ENCODE measurements around the gene TP53BP2. TPM values are rescaled to one million over a fixed set of nuclear protein-coding genes. Genes with fewer than 3 reads are reported as not detected.
"Not testable (repeated sequence)": the region's sequence is repeated elsewhere in the genome, so short reads cannot be mapped to it uniquely, and the experiment has no call there.

Gene TP53BP2
- total RNA-seq, 4 donors from 2014 or later = 26.6 to 106 (median 43.8) TPM

DNA sequence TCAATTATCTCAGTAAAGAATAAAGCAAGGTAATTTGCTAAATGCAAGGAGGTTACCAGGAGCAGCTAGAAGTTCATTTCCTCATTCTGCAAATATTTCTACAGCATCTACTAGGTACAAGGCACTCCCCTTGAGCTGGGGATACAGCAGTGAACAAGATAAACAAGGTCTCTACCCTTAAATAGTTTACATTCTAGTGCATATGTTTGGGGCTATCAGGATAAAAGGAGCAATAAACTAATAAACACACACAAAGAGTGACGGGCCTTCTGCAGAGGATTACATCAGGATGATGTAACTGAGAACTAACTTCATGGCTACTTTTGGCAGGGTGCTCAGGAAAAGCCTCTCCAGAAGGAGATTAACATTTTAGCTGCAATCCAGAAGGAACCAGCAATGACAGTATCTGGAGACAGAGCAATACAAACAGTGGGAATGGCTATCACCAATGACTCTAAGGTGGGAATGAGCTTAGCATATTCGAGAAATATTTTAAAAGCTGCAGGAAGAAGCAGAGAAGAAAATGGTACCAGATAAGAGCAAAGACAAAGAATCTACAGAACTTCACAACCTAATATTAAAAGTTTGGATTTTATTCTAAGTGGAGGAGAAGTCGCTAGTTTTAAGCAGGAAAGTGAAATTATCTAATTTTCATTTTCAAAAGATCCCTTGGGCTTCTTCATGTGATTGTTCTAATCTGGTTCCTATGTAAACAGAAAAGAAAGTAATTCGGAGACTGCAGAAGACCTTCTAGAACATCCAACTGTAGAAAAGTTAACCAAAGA is 25.8 kb downstream of the TP53BP2 start:
- H3K36me3 ChIP-seq = peaks cover 0 to 28% (median 9%) of the 10 kb centered on the region in 4 donors
- DNase-seq (ENCODE audit: extremely low spot score) = no peak
- H3K9me3 ChIP-seq = no peaks in the 10 kb centered on the region
- H3K4me1 ChIP-seq = peaks cover 16 to 57% (median 25%) of the 10 kb centered on the region in 4 donors
- TF ChIP-seq POLR2AphosphoS5 (IDR thresholded peaks at IDR 0.05) (no peak), POLR2A (IDR thresholded peaks at IDR 0.05; ENCODE audit: low read depth) (no peak)
- H3K27ac ChIP-seq (replicated peaks in 1 of 4) = peak overlapping the region in 1 of 4 donors; percentile 10
- WGBS = 59% methylated on average over 4 of the region's 4 CpGs
- H3K27me3 ChIP-seq = no peaks in the 10 kb centered on the region
- no peak overlapping the region for H3K4me3 ChIP-seq
- intact Hi-C loops (cut with DNase I) = no loop called here

DNA sequence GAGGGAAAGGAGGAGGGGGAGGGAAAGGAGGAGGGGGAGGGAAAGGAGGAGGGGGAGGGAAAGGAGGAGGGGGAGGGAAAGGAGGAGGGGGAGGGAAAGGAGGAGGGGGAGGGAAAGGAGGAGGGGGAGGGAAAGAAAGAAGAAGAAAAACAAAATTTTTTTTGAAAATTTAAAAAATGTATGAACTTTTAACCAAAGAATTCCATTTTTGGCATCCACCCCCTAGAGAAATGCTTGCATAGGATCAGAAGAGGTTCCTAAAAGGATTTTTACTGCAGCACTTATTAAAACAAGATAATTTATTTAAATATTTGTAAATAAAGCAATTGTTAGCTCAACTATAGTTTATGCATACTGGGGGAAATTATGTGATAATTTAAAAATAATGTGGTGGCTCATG is 28.5 kb downstream of the TP53BP2 start:
- H3K4me3 ChIP-seq; H3K27ac ChIP-seq (replicated peaks in 1 of 4); intact Hi-C loops (cut with DNase I); H3K9me3 ChIP-seq; H3K27me3 ChIP-seq; DNase-seq (ENCODE audit: extremely low spot score): not testable (repeated sequence)
- H3K36me3 ChIP-seq = peaks cover 13 to 47% (median 29%) of the 10 kb centered on the region in 4 donors
- H3K4me1 ChIP-seq = peaks cover 16 to 42% (median 24%) of the 10 kb centered on the region in 4 donors

DNA sequence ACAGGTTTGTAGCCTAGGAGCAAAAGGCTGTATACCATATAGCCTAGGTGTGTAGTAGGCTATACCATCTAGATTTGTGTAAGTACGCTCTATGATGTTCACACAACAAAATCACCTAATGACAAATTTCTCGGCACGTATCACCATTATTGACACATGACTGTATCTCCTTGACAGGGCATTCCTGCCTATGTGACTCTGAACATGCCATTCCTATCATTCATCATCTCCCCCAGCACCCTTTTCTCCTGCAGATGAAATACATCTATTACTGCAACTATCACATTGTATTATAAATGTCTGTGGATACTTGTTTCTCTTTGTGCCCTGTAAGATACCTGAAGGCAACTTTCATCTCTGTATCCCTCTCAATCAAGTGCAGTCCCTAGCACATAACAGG is 29.9 kb downstream of the TP53BP2 start:
- intact Hi-C loops (cut with DNase I) = no loop called here
- WGBS = 94% methylated on average over 3 of the region's 3 CpGs

DNA sequence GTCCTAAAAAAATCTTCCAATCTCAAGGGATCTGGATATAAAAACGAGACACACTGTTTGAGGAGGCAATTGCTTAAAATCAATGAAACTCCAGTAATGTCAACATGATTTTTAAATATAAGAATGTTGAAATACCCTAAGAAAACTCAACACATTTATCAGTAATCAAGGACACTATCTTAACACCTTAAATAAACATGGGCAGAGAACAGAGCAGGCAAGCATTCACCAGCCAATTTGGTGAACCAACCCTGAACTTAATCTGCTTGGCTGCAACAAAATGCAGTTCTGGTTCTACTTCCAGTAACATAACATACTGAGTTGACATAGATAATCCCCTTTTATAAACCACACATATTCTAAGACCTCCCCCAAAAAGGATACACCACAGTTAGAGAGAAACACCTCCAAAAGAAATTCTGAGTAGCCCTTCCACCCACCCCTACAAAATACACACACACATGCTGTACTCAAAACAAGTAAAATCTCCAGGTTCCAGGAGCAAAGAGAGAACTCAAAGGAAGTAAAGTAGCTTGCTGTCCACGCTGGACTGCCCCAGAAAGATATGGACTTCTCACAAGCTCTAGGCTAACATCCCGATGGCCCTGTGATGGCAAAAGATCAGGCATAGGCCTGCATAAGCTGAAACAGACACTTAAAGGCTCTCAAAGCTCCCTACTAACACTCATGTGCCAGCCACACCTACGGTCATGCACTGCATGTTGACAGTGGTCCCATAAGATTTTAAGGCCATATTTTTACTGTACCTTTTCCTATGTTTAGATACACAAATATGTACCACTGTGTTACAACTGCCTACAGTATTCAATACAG is 30.5 kb downstream of the TP53BP2 start:
- H3K36me3 ChIP-seq = peaks cover 17 to 48% (median 28%) of the 10 kb centered on the region in 4 donors
- no peak overlapping the region for H3K27ac ChIP-seq (replicated peaks in 1 of 4)
- DNase-seq (ENCODE audit: extremely low spot score) = no peak
- no peak for TF ChIP-seq POLR2AphosphoS5 (IDR thresholded peaks at IDR 0.05)
- TF ChIP-seq, protein P1, sequence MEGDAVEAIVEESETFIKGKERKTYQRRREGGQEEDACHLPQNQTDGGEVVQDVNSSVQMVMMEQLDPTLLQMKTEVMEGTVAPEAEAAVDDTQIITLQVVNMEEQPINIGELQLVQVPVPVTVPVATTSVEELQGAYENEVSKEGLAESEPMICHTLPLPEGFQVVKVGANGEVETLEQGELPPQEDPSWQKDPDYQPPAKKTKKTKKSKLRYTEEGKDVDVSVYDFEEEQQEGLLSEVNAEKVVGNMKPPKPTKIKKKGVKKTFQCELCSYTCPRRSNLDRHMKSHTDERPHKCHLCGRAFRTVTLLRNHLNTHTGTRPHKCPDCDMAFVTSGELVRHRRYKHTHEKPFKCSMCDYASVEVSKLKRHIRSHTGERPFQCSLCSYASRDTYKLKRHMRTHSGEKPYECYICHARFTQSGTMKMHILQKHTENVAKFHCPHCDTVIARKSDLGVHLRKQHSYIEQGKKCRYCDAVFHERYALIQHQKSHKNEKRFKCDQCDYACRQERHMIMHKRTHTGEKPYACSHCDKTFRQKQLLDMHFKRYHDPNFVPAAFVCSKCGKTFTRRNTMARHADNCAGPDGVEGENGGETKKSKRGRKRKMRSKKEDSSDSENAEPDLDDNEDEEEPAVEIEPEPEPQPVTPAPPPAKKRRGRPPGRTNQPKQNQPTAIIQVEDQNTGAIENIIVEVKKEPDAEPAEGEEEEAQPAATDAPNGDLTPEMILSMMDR (IDR thresholded peaks at IDR 0.05) = no peak
- no peak for TF ChIP-seq EP300 (IDR thresholded peaks at IDR 0.05)
- no peak for TF ChIP-seq POLR2A (IDR thresholded peaks at IDR 0.05; ENCODE audit: low read depth)
- peaks cover 10 to 27% (median 22%) of the 10 kb centered on the region in 4 donors for H3K4me1 ChIP-seq
- intact Hi-C loops (cut with DNase I) = no loop called here
- H3K9me3 ChIP-seq = no peaks in the 10 kb centered on the region
- no peak overlapping the region for H3K4me3 ChIP-seq
- H3K27me3 ChIP-seq = no peaks in the 10 kb centered on the region
- WGBS = 83% methylated on average over 4 of the region's 4 CpGs

More for the DNA sequence above, 29.9 kb downstream of the TP53BP2 start:
- Histone ChIP-seq H3K36me3 (peaks cover 17 to 53% (median 32%) of the 10 kb centered on the region in 4 donors), H3K4me3 (no peak overlapping the region), H3K27me3 (no peaks in the 10 kb centered on the region), H3K27ac (replicated peaks in 1 of 4) (no peak overlapping the region), H3K9me3 (no peaks in the 10 kb centered on the region), H3K4me1 (peaks cover 16 to 30% (median 24%) of the 10 kb centered on the region in 4 donors)
- TF ChIP-seq EP300 (IDR thresholded peaks at IDR 0.05) (no peak), POLR2AphosphoS5 (IDR thresholded peaks at IDR 0.05) (no peak), POLR2A (IDR thresholded peaks at IDR 0.05; ENCODE audit: low read depth) (no peak)
- TF ChIP-seq, protein P1 (IDR thresholded peaks at IDR 0.05) = no peak
- no peak for DNase-seq (ENCODE audit: extremely low spot score)

DNA sequence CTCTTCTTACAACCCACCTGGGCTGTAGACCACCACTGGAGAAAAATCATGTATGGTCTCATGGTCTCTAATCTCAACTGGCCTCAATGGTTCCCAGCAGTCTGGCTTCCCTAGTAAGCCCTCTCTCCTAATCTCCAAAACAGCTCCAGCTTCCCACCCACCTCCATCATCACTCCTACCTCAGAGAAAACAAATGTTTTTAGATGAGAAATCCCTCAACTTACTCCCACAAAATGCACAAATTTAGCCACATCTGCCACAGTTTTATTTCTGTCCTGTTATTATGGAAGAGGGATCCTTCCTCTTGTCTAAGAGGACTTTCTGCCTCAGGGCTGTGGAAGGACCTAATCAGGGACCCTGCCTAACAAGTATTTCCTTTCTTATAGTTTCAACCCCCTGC is 32.1 kb downstream of the TP53BP2 start:
- Histone ChIP-seq H3K36me3 (peaks cover 17 to 52% (median 37%) of the 10 kb centered on the region in 4 donors), H3K4me3 (no peak overlapping the region), H3K4me1 (peaks cover 3 to 16% (median 15%) of the 10 kb centered on the region in 4 donors), H3K27ac (replicated peaks in 1 of 4) (no peak overlapping the region), H3K9me3 (no peaks in the 10 kb centered on the region), H3K27me3 (no peaks in the 10 kb centered on the region)
- TF ChIP-seq, protein P1 (IDR thresholded peaks at IDR 0.05) = no peak
- TF ChIP-seq POLR2A (IDR thresholded peaks at IDR 0.05; ENCODE audit: low read depth) = no peak
- TF ChIP-seq EP300 (IDR thresholded peaks at IDR 0.05) = no peak
- TF ChIP-seq POLR2AphosphoS5 (IDR thresholded peaks at IDR 0.05) = no peak
- intact Hi-C loops (cut with DNase I) = loop anchor here (5.0 kb wide), 1 partner anchor 34 kb away; the partner anchor contains the start of gene TP53BP2
- DNase-seq (ENCODE audit: extremely low spot score) = no peak
